Hematopoietic multipotent progenitor cell treated with erythropoietin and hydrocortisone succinate and interleukin-3 and kit ligand, for 4 days (in vitro differentiated cells): Measurements from ENCODE around the gene NOTCH2.
"Not testable (repeated sequence)": the region's sequence is repeated elsewhere in the genome, so short reads cannot be mapped to it uniquely, and the experiment has no call there.

Experiments used
- DNase-seq: peaks from one replicate; pipeline ENCODE4 v3.0.0-alpha.2; 2015

Gene NOTCH2

DNA sequence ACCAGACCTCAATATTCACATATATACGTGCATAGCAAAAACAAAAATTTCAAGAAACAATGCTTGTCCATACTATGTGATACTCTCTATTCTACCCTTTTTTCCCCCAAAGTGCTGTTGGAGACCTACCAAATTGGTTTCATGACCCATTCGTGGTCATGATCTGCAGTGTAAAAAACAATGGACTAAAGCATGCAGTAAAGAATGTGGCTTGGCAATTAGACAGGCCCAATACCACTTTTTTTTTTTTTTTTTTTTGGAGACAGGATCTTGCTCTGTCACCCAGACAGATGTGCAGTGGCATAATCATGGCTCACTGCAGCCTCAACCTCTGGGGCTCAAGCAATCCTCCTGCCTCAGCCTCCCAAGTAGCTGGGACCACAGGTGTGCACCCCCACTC, 21.3 kb downstream of the NOTCH2 start:
- DNase-seq, result not testable (repeated sequence)

DNA sequence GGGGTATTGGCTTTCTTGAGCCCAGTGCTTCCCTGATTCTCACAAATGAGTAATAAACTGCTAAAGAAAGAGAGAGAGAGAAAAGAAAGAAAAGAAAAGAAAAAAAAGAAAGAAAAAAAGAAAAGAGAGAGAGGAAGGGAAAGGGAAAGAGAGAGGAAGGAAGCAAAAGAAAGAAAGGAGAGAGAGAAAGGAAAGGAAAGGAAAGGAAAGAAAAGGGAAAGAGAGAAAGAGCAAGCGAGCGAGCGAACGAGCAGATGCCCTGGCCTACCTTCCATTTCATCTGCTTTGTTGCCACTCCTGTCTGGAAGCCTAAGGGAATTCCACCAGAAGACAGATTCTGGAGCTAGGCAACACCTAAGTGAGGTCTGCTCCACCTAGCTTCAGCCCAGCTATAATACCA, 27.7 kb downstream of the NOTCH2 start:
- not testable (repeated sequence) for DNase-seq

DNA sequence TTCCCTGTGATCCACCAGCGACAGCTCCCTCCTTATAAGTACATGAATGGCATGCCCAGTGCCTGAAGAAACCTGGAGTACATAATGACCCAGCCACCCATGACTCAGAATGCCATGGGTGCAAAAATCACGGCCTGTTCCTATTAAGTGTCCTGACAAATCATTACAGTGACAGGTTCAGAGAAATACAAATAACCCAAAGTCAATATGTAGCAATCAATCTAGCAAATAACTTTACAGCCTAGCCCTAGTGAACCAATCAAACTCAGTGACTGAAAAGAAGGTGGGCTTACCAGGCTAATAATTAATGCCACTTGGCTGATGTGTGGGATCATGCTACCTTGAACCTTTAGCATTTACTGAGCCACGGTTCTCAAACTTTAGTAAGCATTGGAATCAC, 37.2 kb downstream of the NOTCH2 start:
- not testable (repeated sequence) for DNase-seq

GRCh38 chr1:120023791-120024190, 45.7 kb downstream of the NOTCH2 start:
- DNase-seq, result not testable (repeated sequence)

GRCh38 chr1:120014978-120015377, 54.5 kb downstream of the NOTCH2 start:
- DNase-seq, result not testable (repeated sequence)

DNA sequence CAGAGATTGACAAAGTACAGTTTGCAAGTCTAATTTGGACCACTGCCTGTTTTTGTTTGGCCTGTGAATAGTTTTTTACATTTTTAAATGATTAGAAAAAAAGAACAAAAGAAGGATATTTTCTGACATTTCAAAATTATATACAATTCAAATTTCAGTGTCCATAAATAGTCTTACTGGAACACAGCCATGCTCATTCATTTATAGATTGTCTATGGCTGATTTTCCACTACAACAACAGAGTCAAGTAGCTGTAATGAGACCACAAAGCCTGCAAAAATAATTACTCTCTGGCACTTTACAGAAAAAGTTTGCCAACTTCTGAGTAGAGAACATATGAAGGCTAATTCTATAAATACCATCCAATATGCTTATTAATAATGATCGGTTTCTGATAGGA, 61.1 kb downstream of the NOTCH2 start:
- not testable (repeated sequence) for DNase-seq

DNA sequence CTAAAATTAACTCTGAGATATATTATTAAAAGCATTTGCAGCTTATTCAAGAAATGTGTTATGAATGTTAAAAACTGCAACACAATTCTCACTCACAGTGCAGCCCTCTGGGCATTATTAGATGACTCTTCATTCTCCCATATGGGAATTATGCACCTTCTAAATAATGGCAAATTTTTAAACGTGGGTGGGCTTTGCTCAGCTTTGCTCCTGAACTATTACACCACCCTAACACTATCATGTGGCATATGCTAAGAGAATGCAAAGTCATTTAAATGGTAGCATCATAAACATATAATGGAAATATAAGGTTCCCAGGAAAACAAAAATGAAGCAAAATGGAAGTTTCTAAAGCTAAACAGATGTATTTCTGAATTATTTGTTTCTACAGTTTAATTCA, 61.6 kb downstream of the NOTCH2 start:
- not testable (repeated sequence) for DNase-seq

- not testable (repeated sequence) for DNase-seq
These were observed 68.4 kb downstream of the NOTCH2 start for GRCh38 chr1:120001035-120001434.

DNA sequence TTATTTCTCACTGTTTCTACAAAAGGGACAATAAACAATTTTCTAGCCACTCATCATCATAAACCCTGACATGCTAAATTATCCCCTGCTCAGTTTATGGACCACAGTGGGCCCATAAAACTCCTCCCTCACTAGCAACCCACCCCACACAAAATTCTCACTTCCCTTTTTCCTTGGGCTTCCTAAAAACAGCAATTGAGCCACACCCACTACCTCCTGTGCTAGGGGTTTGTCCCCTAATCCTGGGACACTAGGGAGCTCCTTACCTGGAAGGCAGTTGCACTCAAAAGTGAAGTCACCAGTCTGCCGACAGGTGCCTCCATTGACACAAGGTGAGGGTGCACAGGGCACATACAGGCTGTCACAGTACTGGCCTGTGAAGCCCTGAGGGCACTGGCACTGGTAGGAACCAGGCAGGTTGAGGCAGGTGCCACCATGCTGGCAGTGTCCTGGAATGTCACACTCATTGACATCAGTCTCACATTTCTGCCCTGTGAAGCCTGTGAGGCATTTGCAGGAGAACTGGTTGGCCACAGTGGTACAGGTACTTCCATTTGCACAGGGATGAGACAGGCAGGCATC, 72.6 kb downstream of the NOTCH2 start:
- not testable (repeated sequence) for DNase-seq

DNA sequence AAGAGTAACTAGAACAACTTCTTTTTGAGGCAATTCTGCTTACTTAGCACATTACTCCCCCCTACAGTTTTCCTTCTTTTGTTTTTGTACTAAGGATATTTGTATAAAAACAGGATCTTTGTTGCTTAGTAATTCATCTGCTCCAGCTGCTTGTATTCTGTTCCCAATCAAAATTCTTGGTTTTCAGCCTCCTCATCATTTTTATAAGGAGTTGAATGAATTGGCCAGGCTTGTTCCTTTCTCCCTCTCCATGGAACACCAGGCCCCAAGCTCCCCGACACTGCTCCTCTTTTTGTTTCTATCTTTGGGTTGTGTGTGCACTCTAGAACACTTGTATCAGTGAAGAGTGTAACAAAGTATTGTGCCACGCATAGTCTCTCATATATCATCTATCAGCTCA, 73.5 kb downstream of the NOTCH2 start:
- not testable (repeated sequence) for DNase-seq

GRCh38 chr1:119988306-119989062, 81.0 kb downstream of the NOTCH2 start:
- peak; percentile 34 for DNase-seq

GRCh38 chr1:119987686-119988085, 81.8 kb downstream of the NOTCH2 start:
- DNase-seq, result peak; percentile 15

GRCh38 chr1:119987112-119987511, 82.3 kb downstream of the NOTCH2 start:
- DNase-seq, result peak; percentile 8

DNA sequence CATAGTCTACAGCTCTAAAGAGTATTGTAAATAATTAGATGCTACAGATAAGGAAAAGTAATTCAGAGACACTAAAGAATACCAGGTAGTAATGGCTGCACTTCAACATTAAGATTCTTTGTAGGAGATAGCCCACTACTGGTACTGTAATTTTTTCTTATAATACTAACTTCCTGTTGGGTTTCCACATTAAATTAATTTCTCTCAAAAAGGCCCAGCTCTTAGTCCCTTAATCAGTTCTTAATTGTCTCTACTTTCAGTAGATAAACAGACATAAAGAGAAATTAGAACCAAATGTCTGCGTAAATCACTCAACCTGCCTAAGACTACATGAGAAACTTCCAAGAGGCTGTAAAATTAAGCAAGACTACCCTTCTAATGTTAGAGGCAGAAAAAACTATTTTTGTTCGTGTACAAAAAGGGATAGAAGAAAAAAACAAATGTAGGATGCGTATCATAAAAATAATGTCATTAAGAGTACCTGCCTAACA, 83.4 kb downstream of the NOTCH2 start:
- DNase-seq, result no peak

- no peak for DNase-seq
These were observed 84.7 kb downstream of the NOTCH2 start for GRCh38 chr1:119984771-119985170.

- peak; percentile 73 for DNase-seq
These were observed 87.3 kb downstream of the NOTCH2 start for GRCh38 chr1:119981986-119982815.

DNA sequence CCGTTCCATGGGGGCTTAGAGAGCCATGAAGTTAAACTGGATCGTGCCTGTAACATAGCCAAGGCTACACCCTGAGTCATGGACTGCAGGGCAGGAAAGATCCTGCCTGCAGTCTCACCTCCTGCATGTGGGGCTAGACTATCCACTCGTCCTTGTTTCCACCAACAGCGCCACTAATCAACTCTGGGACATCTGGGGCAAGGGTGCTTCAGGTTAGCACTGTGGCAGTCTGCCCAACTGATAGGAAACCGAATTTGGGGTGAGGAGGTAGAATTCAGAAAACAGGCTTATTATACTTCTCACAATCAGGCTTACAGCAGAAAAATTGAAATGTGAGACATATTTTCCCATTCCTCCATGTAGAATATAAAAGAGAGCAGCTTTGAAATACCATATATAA, 88.0 kb downstream of the NOTCH2 start:
- DNase-seq, result peak; percentile 81

GRCh38 chr1:119978018-119978505, 91.4 kb downstream of the NOTCH2 start:
- DNase-seq, result peak; percentile 5

DNA sequence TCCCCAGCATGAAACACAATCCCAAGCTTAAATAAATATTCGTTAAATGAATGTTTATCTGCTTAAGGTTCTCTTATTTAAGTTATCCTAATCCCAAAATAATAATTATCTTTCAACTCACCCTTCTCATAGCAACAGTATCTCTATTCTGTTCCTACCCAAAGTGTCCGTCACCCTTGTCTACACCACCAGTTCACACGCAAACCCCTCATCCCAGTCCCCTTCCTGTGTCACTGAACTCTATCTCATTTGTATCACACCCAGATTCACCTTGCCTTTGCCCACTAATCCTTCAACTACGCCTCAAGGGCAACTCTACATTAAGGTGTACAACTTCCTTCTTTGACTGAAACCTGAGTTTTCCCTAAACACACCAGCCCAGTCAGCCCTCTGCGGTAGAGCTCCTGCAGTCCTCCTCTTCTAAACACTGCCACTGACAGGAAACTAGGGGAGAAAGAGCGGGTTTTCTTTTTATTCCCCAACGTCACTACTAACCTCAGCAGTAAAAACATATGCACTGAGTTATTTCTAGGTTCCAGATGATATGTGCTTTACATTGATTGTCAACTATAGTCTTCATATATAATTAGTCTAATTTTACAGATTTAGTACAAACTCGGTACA, 92.2 kb downstream of the NOTCH2 start:
- DNase-seq, result not testable (repeated sequence)

DNA sequence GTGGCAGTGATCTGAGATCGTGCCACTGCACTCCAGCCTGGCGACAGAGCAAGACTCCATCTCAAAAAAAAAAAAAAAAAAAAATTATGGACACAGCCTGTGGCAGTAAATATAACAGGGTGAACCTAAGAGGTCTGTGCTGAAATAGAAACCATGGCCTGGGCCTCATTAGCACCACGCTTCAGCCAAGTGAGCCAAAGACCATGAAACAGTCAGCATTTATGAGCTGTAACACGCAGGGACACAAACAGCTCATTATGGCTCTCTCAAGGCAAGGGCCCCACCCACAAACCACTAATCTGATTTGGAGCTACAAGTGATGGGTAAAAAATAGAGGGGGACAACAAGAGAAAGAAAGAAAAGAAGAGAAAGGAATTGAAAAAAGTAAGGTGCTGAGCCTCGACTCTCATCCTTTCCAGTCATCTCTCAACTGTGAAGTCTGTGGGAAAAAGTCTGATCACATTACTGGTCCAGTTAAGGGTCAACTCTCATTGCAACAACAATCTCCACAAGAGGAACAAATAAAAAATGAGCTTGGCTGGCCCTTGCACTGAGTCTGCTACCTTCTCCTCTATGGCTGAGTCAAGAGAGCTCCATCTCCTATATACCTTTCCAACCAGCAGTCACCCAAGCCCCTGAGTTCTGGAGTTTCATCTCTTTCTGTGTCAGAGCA, 93.7 kb downstream of the NOTCH2 start:
- peak; percentile 42 for DNase-seq

DNA sequence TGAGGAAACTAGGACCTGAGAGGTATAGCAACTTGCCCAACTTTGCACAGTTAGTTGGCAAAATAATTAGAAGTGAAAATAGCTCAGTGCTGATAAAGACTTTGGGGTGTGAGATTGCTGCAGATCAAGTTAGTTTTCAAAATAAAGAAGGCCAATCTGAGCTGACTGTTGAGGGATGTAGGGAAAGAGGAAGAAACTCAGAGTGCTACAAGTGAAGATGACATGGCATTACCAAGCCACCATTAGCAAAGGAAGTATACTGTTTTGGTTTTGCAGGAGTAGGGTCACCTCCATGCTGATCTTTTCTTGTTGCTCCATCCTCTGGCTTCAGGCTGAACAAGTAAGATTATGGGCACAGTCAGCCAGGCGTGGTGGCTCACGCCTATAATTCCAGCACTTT, 94.5 kb downstream of the NOTCH2 start:
- peak; percentile 38 for DNase-seq

- DNase-seq, result no peak
These were observed 95.4 kb downstream of the NOTCH2 start for GRCh38 chr1:119974013-119974412.
